Panc1 (cell line): Measurements from ENCODE around the gene SEMA6A.

Experiments used
- CTCF ChIP-seq: fragments of 450-650 bp; IDR thresholded peaks from 2 replicates; pipeline ENCODE4 v1.5.1; 2017; ENCODE audit warnings: mild to moderate bottlenecking
- POLR2AphosphoS5 ChIP-seq: IDR thresholded peaks from 2 replicates; pipeline ENCODE4 v1.6.1; 2012; ENCODE audit warnings: mild to moderate bottlenecking, low read depth, low read length, moderate library complexity
- REST ChIP-seq, 2 experiments: IDR thresholded peaks; 2 replicates each; pipeline ENCODE4 v1.6.1; 2011 to 2012; ENCODE audit warnings: low read depth in 2 of 2, control low read depth in 1 of 2, low read length in 1 of 2, mild to moderate bottlenecking in 1 of 2, moderate library complexity in 1 of 2; ENCODE audit not compliant: insufficient read depth in 1 of 2
- TCF7L2 ChIP-seq: IDR thresholded peaks from 2 replicates; pipeline ENCODE4 v1.6.1; 2011; ENCODE audit warnings: mild to moderate bottlenecking, low read depth, low read length, inconsistent platforms

- TF ChIP-seq POLR2AphosphoS5 (no peak), CTCF (no peak), REST (IDR thresholded peaks at IDR 0.05; ENCODE audit: insufficient read depth in 1 of 2, low read depth in 2 of 2, low read length in 1 of 2) (no peak), TCF7L2 (no peak)
Measured at GRCh38 chr5:116613445-116613844, 38.8 kb upstream of the SEMA6A start.
